ENCODE measurements around the gene SNCB. TPM values are rescaled to one million over a fixed set of nuclear protein-coding genes. Genes with fewer than 3 reads are reported as not detected.

SNCB gene
- total RNA-seq, 1 donor from 2014 or later, result 0.24 TPM

DNA sequence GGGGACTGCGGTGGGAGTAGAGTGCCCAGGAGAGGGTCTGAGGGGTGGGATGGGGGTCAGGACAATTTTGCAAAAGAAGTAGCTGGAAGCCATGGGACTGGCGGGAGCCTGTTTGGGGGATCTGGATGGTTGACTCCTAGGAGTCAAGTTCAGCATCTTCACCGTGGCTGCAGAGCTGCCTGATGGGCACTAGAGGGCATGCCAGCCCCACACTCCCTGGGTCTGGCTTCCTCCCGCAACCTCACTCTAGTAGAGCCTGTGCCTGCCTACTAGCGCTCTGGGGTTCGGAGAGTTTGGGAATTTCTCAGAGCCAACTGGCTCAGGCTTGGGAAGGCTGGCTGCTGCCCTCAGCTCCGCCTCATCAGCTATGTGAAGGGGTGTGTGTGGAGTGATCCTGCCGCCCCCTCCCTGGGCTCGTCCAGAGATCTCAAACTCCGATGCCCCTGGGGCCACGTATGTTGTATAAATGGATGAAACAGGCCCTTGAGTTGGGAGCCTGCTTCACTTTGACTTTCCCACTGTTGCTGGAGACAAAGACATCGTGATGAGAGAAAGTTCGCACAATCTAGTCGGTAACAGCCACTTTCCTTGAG lies 27.8 kb upstream of the SNCB start:
- H3K36me3 Mint-ChIP-seq (ENCODE audit: insufficient read depth), result peaks cover 10% of the 10 kb centered on the region
- no peaks in the 10 kb centered on the region for H3K9me3 Mint-ChIP-seq (ENCODE audit: low read depth)
- H3K27me3 Mint-ChIP-seq, result peaks cover 2% of the 10 kb centered on the region
- H3K4me3 Mint-ChIP-seq (ENCODE audit: low read depth), result no peak overlapping the region
- H3K4me1 Mint-ChIP-seq (ENCODE audit: low read depth), result no peaks in the 10 kb centered on the region
- no peak overlapping the region for H3K27ac Mint-ChIP-seq
- peak; percentile 88 for TF ChIP-seq CTCF (IDR thresholded peaks at IDR 0.05; ENCODE audit: unreplicated experiment)
- peak; percentile 56 for DNase-seq (ENCODE audit: low spot score, unreplicated experiment)

DNA sequence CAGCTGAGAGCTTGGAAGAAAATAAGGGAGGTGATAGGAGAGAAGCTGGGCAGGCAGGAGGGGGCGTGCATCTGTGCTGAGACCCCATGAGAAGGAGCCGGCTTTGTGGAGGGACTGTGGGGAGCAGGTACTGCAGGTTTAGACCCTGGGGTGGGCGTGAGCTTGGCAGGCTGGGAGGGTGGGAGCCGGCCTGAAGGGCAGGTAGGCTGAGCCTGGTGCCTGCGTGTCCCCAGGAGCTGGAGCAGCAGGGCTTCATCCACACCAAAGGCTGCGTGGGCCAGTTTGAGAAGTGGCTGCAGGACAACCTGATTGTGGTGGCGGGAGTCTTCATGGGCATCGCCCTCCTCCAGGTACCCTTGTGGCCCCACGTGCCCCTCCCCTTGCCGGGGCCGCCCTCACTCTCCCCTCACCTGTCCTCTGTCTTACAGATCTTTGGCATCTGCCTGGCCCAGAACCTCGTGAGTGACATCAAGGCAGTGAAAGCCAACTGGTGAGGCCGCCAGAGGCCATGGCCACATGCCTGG lies 26.2 kb upstream of the SNCB start:
- Mint-ChIP-seq H3K27me3 (peaks cover 2% of the 10 kb centered on the region), H3K4me1 (ENCODE audit: low read depth) (no peaks in the 10 kb centered on the region), H3K36me3 (ENCODE audit: insufficient read depth) (peaks cover 11% of the 10 kb centered on the region), H3K9me3 (ENCODE audit: low read depth) (no peaks in the 10 kb centered on the region), H3K4me3 (ENCODE audit: low read depth) (no peak overlapping the region), H3K27ac (no peak overlapping the region)
- no peak for TF ChIP-seq CTCF (IDR thresholded peaks at IDR 0.05; ENCODE audit: unreplicated experiment)
- DNase-seq (ENCODE audit: low spot score, unreplicated experiment), result no peak

GRCh38 chr5:176654856-176655255 lies 24.5 kb upstream of the SNCB start:
- H3K36me3 Mint-ChIP-seq (ENCODE audit: insufficient read depth), result peaks cover 12% of the 10 kb centered on the region
- no peak for DNase-seq (ENCODE audit: low spot score, unreplicated experiment)
- no peak overlapping the region for H3K4me3 Mint-ChIP-seq (ENCODE audit: low read depth)
- no peak for TF ChIP-seq CTCF (IDR thresholded peaks at IDR 0.05; ENCODE audit: unreplicated experiment)
- H3K27me3 Mint-ChIP-seq, result peaks cover 2% of the 10 kb centered on the region
- H3K27ac Mint-ChIP-seq, result no peak overlapping the region
- H3K4me1 Mint-ChIP-seq (ENCODE audit: low read depth), result no peaks in the 10 kb centered on the region
- H3K9me3 Mint-ChIP-seq (ENCODE audit: low read depth), result no peaks in the 10 kb centered on the region

DNA sequence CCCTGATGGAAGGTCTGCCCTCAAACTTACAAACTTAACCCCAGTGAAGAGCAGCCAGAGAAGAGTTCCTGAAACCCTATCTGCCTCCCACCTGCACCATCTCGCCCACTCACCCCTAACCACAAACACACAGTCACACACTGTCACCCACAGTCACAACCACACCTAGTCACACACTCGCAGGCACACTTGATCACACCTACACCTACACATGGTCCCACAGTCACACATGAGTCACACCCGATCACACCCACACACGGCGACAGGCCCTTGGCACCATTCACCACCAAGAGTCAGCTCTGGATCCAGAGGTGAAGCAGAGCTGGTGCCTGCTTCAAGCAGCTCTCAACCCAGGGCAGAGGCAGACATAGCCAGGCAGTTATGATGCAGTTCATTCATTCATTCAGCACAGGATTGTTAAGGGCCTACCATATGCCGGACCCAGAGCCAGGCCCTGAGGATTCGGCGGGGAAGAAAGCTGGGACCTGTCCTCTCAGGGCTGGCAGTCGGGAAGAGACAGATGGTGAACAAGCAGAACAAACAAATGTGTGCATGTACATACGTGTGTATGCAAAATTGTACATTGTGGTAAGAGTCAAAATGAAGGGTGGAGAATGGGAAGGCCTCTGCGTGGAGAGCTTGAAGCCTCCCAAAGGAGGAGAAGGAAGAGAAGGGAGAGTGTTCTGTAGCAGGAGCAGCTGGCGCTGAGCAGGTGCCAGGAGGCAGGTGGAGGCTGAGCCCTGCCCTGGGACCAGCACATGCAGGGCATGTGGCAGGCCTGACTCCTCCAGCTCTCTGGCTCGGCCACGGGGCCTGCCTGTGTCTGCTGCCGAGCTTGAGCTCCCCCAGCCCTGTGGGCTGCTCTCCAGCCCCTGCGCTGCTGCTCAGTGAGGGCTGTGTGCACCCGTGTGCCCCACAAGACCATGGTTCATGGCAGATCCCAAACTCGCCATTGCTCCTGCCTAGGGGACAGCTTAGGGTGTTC lies 23.4 kb upstream of the SNCB start:
- Mint-ChIP-seq H3K27ac (no peak overlapping the region), H3K9me3 (ENCODE audit: low read depth) (no peaks in the 10 kb centered on the region), H3K4me1 (ENCODE audit: low read depth) (no peaks in the 10 kb centered on the region), H3K4me3 (ENCODE audit: low read depth) (no peak overlapping the region), H3K36me3 (ENCODE audit: insufficient read depth) (peaks cover 12% of the 10 kb centered on the region), H3K27me3 (no peaks in the 10 kb centered on the region)
- TF ChIP-seq CTCF (IDR thresholded peaks at IDR 0.05; ENCODE audit: unreplicated experiment), result no peak
- DNase-seq (ENCODE audit: low spot score, unreplicated experiment), result no peak

DNA sequence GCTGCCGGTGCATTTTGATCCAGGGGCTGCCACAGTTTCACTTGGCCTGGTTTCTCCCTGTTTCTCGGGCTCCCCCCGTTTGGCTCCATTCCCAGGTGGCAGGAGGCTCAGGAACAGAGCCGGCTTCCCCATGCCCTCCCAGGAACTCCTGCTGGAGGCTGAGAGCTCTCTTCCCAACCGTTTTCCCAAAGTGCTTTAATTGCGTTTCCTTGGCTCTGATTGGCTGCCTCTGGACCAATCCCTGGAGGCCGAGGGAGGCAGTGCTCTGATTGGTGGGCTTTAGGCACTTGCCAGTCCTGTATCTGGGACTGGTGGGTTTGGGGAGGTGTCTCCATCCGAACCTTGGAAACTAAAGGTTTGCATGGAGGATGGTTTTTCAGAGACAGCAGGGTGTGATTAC lies 21.8 kb upstream of the SNCB start:
- H3K9me3 Mint-ChIP-seq (ENCODE audit: low read depth), result no peaks in the 10 kb centered on the region
- no peak for DNase-seq (ENCODE audit: low spot score, unreplicated experiment)
- H3K4me1 Mint-ChIP-seq (ENCODE audit: low read depth), result no peaks in the 10 kb centered on the region
- H3K4me3 Mint-ChIP-seq (ENCODE audit: low read depth), result no peak overlapping the region
- no peak for TF ChIP-seq CTCF (IDR thresholded peaks at IDR 0.05; ENCODE audit: unreplicated experiment)
- peaks cover 11% of the 10 kb centered on the region for H3K36me3 Mint-ChIP-seq (ENCODE audit: insufficient read depth)
- no peaks in the 10 kb centered on the region for H3K27me3 Mint-ChIP-seq
- no peak overlapping the region for H3K27ac Mint-ChIP-seq

Measured in progenitor cell of endocrine pancreas (in vitro differentiated cells).